DMS114 treated with DMSO at 0.1 percent for 48 hours (cell line): ENCODE data around the gene PNPT1.
"Not testable (repeated sequence)": the region's sequence is repeated elsewhere in the genome, so short reads cannot be mapped to it uniquely, and the experiment has no call there.

ENCODE experiments used
- DNase-seq: peaks from one replicate; lab custom pipeline; 2025; ENCODE audit not compliant: unreplicated experiment; lab: John Stamatoyannopoulos, UW

The PNPT1 gene

DNA sequence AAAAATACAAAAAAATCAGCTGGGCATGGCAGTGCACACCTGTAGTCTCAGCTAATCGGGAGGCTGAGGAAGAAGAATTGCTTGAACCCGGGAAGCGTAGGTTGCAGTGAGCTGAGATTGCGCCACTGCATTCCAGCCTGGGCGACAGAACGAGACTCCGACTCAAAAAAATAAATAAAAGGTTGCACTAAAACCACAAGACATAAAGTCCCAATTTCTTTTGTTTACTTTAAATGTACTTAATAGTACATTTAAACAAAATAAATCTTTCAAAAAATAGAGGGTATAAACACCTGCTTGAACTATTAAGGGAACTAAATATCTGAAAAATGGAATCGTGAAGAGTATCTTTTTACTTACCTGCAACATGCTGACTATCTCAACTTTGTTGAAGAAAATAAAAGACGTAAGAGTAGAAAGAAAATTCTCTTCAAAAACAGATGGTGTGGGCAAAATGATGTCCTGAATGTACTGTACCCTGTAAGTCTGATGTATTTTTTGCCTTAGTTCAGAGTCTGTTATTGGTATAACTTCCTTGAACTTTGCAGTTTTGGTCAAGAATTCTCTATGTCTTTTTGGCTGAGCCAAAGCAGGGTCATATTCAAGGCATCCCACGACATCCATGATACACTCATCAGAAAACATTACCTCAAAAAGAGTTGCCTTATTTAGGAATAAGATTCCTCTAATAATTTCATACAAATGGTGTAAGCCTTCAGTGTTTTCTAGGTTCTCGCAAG, 95.4 kb downstream of the PNPT1 start:
- DNase-seq = no peak

DNA sequence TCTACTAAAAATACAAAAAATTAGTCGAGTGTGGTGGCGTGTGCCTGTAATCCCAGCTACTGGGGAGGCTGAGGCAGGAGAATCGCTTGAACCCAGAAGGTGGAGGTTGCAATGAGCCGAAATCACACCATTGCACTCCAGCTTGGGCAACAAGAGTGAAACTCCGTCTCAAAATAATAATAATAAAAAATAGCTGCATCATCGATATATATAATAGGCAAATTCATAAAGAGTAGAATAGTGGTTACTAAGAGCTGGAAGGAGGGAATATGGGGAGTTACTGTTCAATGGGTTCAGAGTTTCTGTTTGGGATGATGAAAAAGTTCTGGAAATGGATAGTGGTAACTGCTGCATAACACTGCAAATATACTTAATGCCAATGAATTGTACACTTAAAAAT, 96.8 kb downstream of the PNPT1 start:
- not testable (repeated sequence) for DNase-seq

DNA sequence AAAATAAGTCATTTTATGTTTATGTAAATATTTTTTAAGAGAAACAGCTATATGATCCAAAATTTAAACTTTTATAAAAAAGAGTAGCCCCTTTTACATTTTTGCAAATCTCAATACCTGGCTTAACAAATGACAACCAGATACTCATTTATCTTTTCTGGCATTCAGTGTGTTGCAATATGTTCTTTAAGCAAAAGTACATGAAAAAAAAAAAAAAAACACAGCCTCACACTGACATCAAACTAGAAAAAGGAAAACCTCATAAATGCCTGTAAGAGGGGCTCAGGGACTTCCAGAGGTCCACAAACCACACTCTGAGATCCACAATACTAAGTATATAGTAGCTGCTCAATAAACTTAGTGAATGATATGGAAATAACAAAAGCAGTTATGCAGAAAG, 98.1 kb downstream of the PNPT1 start:
- no peak for DNase-seq

DNA sequence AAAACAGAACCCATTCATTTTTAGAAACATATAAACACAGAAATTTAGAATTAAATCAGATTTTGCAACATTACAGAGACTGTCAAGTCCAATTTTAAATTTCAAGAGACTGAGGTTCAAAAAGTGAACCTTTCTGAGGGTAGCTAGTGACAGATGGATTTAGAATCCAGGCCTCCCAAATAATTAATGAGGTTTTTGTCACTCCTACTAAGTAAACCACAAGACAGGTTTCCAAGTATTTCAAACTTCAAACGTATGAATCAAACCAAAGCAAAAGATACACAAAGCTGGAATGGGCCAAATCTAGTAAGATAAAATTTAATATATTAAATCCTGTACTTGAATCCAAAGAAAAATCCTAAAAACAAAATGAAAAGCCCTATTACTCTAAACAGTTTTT, 101.5 kb downstream of the PNPT1 start:
- no peak for DNase-seq

DNA sequence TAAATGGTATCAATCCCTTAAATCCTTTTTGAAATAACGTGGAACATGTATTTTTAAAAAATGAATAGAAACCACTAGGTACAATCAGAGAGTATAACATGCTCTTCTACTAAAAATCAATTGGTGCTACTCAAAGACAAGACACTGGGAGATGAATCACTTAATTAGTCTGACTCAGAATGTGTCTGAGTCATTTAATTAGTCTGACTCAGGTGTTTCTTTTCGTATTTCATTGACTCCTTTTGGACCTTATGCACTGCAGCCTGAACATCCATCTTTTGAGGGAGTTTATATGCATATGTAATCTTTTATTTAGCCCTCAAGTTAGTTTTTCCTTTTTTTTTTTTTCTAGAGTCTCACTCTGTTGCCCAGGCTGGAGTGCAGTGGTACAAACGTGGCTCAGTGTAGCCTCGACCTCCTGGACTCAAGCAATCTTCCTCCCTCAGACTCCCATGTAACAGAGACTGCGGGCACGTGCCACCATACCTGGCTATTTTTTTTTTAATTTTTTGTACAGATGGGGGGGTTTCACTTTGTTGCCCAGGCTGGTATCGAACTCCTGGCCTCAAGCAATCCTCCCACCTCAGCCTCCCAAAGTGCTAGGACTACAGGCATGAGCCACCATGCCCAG, 102.7 kb downstream of the PNPT1 start:
- no peak for DNase-seq

DNA sequence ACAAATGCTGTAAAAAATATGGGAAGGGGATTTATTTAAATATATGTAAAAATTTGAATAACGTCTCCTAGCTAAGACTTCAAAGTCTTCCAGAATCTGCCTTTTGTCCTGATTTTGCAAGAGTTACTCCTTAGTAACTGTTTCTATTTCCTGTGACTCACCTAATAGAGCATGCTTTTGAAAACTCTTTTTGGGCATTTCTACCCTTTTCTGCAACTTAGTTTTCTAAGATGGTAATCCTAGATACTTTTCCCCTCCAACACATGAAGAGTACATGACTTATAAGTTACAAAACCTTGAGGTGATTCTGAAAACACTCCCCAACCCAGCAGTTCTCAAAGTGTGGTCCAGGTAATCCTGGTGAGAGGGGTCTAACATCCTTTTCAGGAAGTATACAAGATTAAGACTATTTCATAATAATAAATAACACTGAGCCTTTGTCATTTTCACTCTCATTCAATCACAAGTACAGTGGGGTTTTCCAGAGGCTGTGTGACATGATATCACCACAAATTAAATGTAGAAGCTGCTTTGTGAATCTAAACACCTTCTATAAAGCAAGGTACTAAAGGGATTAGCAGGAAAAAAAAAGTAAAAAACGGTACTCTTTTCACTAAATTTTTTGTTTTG, 108.1 kb downstream of the PNPT1 start:
- DNase-seq = no peak
